Measurements from ENCODE around the gene CHFR. TPM values are rescaled to one million over a fixed set of nuclear protein-coding genes. Genes with fewer than 3 reads are reported as not detected.

CHFR gene
- total and polyA plus RNA-seq, 9 of the 15 experiments (the other 6 are each of a cell fraction or from before 2014, with no cell fraction given), result 0.61 to 33.9 (median 19.3) TPM

DNA sequence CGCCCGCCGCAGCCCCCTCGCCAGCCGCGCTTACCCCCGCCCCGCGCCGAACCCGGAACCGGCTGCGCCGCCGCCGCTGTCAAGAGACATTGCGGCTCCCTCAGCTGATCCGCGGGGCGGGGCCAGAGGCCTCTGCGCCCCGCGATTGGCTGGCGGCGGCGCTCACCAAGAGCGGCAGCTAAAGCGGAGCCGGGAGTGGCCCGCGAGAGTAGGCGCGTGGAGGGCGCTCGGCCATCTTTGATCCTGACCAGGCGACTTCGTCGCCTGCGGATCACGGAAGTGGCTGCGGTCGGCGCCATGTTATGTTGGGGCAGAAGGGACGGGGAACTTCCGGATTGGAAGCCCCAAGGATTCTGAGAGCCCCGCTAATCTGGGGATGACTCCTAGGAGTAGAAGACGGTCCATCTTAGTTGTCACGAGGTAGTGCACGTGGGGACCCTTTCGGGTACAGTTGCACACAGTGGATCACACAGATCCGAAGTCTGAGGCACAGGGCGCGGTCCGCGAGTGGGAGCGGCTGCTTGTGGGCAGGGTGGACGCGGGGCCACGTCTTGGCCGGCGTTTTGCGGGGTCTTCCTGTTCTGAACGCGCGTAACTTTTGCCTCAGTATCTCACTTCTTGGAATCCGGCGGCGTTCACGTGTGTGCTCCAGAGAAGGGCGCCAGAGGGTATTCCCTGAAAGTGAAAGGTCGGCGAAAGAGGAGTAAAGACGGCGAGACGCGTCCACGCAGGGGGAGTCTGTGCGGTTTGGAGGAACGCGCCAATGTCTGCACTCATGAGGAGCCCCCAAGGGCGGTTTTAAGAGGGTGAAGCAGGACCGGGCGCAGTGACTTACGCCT is at the start of gene CHFR (continued):
- TF ChIP-seq, protein P1, sequence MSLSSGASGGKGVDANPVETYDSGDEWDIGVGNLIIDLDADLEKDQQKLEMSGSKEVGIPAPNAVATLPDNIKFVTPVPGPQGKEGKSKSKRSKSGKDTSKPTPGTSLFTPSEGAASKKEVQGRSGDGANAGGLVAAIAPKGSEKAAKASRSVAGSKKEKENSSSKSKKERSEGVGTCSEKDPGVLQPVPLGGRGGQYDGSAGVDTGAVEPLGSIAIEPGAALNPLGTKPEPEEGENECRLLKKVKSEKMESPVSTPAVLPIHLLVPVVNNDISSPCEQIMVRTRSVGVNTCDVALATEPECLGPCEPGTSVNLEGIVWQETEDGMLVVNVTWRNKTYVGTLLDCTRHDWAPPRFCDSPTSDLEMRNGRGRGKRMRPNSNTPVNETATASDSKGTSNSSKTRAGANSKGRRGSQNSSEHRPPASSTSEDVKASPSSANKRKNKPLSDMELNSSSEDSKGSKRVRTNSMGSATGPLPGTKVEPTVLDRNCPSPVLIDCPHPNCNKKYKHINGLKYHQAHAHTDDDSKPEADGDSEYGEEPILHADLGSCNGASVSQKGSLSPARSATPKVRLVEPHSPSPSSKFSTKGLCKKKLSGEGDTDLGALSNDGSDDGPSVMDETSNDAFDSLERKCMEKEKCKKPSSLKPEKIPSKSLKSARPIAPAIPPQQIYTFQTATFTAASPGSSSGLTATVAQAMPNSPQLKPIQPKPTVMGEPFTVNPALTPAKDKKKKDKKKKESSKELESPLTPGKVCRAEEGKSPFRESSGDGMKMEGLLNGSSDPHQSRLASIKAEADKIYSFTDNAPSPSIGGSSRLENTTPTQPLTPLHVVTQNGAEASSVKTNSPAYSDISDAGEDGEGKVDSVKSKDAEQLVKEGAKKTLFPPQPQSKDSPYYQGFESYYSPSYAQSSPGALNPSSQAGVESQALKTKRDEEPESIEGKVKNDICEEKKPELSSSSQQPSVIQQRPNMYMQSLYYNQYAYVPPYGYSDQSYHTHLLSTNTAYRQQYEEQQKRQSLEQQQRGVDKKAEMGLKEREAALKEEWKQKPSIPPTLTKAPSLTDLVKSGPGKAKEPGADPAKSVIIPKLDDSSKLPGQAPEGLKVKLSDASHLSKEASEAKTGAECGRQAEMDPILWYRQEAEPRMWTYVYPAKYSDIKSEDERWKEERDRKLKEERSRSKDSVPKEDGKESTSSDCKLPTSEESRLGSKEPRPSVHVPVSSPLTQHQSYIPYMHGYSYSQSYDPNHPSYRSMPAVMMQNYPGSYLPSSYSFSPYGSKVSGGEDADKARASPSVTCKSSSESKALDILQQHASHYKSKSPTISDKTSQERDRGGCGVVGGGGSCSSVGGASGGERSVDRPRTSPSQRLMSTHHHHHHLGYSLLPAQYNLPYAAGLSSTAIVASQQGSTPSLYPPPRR (CRISPR knock-in tag; IDR thresholded peaks at IDR 0.05; ENCODE audit: borderline replicate concordance), result no peak; the same call in 1 of the 2 replicates
- TF ChIP-seq RHOXF2B (CRISPR knock-in tag; conservative IDR thresholded peaks at IDR 0.05) (no peak), ZNF444 (CRISPR knock-in tag; IDR thresholded peaks at IDR 0.05) (no peak), ZBTB1 (CRISPR knock-in tag; IDR thresholded peaks at IDR 0.05; ENCODE audit: borderline replicate concordance, low read depth) (no peak), ARID1B (IDR thresholded peaks at IDR 0.05) (no peak), YBX1 (IDR thresholded peaks at IDR 0.05) (no peak), ZBTB17 (CRISPR knock-in tag; IDR thresholded peaks at IDR 0.05) (peak; percentile 88), ZNF717 (CRISPR knock-in tag; IDR thresholded peaks at IDR 0.05) (no peak), NCOA6 (IDR thresholded peaks at IDR 0.05) (no peak), NONO (IDR thresholded peaks at IDR 0.05; ENCODE audit: low read depth in 2 of 2, low read length in 1 of 2) (no peak), TSC22D4 (tag; IDR thresholded peaks at IDR 0.05) (no peak), ZNF175 (CRISPR knock-in tag; IDR thresholded peaks at IDR 0.05; ENCODE audit: low read depth) (0 out of 2 replicates have a peak, but pooled peaks have one; percentile 60), ZNF140 (CRISPR knock-in tag; IDR thresholded peaks at IDR 0.05) (no peak), ZNF134 (CRISPR knock-in tag; conservative IDR thresholded peaks at IDR 0.05) (no peak), SRSF1 (IDR thresholded peaks at IDR 0.05; ENCODE audit: low read depth, low read length) (peak; percentile 69; the same call in 1 of the 2 replicates), DDX20 (tag; IDR thresholded peaks at IDR 0.05; ENCODE audit: low read depth) (no peak), CREBBP (IDR thresholded peaks at IDR 0.05; ENCODE audit: low read depth, low read length) (no peak), MAZ (CRISPR knock-in tag; conservative IDR thresholded peaks at IDR 0.05 in 1 of 2, IDR thresholded peaks at IDR 0.05 in 1 of 2) (peak; percentile 70 to 73)
- TF ChIP-seq, protein P2, sequence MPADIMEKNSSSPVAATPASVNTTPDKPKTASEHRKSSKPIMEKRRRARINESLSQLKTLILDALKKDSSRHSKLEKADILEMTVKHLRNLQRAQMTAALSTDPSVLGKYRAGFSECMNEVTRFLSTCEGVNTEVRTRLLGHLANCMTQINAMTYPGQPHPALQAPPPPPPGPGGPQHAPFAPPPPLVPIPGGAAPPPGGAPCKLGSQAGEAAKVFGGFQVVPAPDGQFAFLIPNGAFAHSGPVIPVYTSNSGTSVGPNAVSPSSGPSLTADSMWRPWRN (IDR thresholded peaks at IDR 0.05; ENCODE audit: low read depth), result no peak
- TF ChIP-seq, protein P3, sequence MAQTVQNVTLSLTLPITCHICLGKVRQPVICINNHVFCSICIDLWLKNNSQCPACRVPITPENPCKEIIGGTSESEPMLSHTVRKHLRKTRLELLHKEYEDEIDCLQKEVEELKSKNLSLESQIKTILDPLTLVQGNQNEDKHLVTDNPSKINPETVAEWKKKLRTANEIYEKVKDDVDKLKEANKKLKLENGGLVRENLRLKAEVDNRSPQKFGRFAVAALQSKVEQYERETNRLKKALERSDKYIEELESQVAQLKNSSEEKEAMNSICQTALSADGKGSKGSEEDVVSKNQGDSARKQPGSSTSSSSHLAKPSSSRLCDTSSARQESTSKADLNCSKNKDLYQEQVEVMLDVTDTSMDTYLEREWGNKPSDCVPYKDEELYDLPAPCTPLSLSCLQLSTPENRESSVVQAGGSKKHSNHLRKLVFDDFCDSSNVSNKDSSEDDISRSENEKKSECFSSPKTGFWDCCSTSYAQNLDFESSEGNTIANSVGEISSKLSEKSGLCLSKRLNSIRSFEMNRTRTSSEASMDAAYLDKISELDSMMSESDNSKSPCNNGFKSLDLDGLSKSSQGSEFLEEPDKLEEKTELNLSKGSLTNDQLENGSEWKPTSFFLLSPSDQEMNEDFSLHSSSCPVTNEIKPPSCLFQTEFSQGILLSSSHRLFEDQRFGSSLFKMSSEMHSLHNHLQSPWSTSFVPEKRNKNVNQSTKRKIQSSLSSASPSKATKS (CRISPR knock-in tag; IDR thresholded peaks at IDR 0.05), result no peak

All from K562 (cell line).